GM13976 (cell line): ENCODE results near the gene ATXN1.

Source experiments
- DNase-seq: peaks from one replicate; pipeline ENCODE4 v3.0.0; 2012; ENCODE audit warnings: low spot score
- CTCF ChIP-seq: IDR thresholded peaks from 2 replicates; pipeline ENCODE4 v1.5.1; 2012; ENCODE audit warnings: borderline replicate concordance, mild to moderate bottlenecking; ENCODE audit not compliant: insufficient read depth; ENCODE audit errors: extremely low read depth, missing control alignments, control extremely low read depth
- in situ Hi-C: fragments of 300-500 bp; cut with MboI; formaldehyde crosslinking; loops from one replicate; pipeline ENCODE4 v1.12.0; 2022; ENCODE audit warnings: low sequenced_read_pairs, mixed read lengths, inconsistent platforms; ENCODE audit not compliant: unreplicated experiment

The ATXN1 gene

GRCh38 chr6:16481697-16482399 lies 279.4 kb downstream of the ATXN1 start:
- TF ChIP-seq CTCF: no peak
- DNase-seq: no peak
- in situ Hi-C loops: no loop called here

DNA sequence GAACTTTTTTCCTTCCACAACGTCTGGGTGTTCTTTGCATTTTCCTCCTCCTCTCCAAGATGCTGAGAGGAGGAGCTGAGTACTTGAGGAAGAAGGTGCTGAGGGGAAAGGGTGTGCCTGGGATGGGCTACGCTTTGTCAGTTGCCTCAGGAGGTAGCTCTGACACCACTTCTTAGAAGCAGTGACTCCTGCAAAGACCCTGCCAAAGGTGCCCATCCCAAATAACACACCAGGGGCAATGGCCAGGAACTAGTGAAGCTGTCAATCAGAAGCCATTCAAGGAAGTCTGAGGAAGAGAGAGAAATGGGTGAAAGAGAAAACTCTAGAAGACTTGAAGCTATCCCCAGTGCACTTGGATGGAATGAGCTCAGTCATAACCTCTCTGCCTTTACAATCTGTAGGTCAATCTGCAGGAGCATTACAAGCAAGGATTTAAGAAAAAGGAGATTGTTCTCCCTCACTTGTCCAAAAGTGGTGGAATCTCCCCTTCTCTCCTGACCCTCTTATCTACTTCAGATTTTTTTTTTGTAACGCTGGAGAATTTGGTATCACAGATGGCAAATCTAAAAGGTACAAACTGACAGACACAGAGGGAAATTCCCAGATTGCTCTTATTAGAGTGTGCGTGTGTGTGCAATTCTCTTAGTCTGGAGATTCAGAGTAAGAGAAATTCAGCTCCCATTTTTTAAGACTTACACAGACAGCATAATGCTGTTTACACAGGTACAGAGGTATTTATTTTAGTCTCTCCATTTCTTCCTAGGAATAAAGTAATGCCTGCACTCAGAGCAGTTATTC lies 280.3 kb downstream of the ATXN1 start:
- in situ Hi-C loops: no loop called here
- no peak for DNase-seq
- TF ChIP-seq CTCF: no peak

DNA sequence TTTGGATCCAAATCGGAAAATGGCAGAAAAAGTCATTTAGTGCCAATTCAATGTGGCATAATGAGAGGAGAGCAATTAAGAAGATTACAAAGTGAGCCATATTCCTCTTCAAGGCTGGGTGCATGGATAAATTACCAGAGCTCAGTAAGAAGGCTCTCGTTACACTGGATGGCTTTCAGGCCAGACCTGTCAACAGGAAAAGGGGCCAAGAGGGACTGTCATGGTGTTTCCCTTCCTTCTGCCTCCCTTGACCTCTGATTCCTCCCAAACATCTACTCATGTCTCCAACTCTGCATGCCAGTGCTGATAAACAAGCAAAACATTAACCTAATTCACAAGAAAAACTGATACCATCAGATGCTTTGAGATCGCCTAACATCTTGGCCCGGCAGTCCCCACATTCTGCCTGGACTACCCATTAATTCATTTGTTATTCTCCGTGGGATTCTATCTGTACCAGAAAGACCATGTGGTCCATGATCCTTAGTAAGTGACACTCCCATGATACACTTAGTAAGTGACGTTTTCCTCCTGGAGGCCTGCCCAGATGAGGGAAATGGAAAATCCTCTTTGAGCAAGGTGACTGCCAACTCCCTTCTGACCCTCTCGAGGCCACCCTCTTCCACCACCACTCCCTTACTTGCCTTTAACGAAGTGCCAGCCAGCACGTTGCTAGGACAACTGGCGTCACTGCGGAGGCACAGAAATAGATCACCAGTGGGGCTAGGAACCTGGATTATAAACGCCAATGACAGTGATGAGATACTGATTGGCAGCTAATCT lies 283.7 kb downstream of the ATXN1 start:
- in situ Hi-C loops: no loop called here
- no peak for DNase-seq
- TF ChIP-seq CTCF: no peak

DNA sequence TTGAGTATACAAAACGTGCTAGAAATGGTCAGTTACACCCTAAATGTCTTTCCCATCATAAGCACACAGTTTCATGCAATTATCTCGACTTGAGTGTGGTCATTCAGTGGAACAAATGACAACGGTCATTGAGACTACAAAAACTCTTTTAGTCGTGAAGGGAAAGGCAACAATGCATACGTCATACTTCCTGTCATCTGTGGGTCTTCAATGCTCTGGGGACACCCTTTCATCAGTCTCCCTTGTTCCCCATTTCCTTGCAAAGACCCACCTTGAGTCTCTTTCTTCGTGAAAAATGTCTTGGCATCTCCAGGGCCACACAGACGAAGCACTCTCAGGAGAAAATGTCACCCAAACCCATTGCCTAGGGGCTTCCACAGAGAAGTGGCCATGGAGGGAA lies 284.4 kb downstream of the ATXN1 start:
- in situ Hi-C loops: no loop called here
- DNase-seq: peak; percentile 36
- no peak for TF ChIP-seq CTCF

- in situ Hi-C loops: no loop called here
- no peak for DNase-seq
- no peak for TF ChIP-seq CTCF
Observed at GRCh38 chr6:16475494-16475781, 285.8 kb downstream of the ATXN1 start.

- no peak for TF ChIP-seq CTCF
- no peak for DNase-seq
- in situ Hi-C loops: loop anchor here (5.0 kb wide), 1 partner anchor 53 kb away; no protein-coding TSS in a partner anchor
Observed at GRCh38 chr6:16474772-16475493, 286.3 kb downstream of the ATXN1 start.
